Activated CD8-positive, alpha-beta memory T cell treated with anti-CD3 and anti-CD28 coated beads, Interleukin-2, amount 50 U/mL, for 1 hour (primary cell): ENCODE measurements around the gene RPA3.
A peak's percentile ranks its signal among the peaks of the same experiment; 100 is the strongest.
"Not testable (repeated sequence)": the region's sequence is repeated elsewhere in the genome, so short reads cannot be mapped to it uniquely, and the experiment has no call there.

Experiments used
- DNase-seq: peaks from one replicate; pipeline ENCODE4 v3.0.0-alpha.2; 2020; ENCODE audit errors: extremely low read depth

RPA3 gene

GRCh38 chr7:7694542-7694941, 23.9 kb downstream of the RPA3 start:
- no peak for DNase-seq

- no peak for DNase-seq
Measured at GRCh38 chr7:7693881-7694280, 24.5 kb downstream of the RPA3 start.

GRCh38 chr7:7688956-7689355, 29.5 kb downstream of the RPA3 start:
- DNase-seq = no peak

GRCh38 chr7:7688310-7688709, 30.1 kb downstream of the RPA3 start:
- no peak for DNase-seq

DNA sequence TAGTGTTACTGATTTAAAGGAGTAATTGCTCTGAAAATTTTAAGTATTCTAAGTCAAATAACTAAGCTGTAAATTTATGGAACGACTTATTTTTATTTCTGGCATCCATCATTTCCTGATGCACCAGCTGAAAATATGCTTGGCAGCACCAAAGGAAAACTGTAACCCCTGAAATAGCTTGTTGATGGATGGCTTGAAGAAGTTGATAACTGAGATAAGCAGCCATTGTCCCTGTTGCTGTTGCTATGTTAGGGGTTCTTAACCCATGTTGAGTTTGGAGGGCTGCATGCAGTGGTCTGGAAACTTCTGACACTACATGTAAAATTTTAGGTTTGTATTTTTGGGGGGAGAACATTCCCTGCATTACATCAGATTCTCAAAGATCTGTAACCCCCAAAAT, 30.6 kb downstream of the RPA3 start:
- no peak for DNase-seq

GRCh38 chr7:7686811-7687508, 31.4 kb downstream of the RPA3 start:
- DNase-seq = no peak

DNA sequence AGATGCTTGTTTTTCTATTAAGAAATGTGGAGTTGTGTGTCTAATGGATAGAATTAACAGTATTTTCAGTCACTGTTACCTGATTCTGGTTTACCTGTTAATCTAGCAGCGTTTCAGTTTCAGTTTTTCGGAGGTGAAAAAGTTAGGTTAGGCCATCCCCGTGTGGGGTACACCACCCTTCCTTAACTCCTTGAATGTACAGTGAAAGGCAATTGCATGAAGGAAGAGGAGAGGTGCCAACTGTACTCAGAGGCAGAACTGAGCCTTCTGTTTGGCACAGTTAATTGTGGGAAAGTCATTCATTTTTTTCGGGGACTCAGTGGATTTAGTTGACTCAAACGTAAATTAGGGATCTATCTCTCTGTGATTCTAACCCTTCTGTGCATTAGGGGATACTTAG, 35.5 kb downstream of the RPA3 start:
- DNase-seq = no peak

- no peak for DNase-seq
Measured at GRCh38 chr7:7681936-7682329, 36.5 kb downstream of the RPA3 start.

DNA sequence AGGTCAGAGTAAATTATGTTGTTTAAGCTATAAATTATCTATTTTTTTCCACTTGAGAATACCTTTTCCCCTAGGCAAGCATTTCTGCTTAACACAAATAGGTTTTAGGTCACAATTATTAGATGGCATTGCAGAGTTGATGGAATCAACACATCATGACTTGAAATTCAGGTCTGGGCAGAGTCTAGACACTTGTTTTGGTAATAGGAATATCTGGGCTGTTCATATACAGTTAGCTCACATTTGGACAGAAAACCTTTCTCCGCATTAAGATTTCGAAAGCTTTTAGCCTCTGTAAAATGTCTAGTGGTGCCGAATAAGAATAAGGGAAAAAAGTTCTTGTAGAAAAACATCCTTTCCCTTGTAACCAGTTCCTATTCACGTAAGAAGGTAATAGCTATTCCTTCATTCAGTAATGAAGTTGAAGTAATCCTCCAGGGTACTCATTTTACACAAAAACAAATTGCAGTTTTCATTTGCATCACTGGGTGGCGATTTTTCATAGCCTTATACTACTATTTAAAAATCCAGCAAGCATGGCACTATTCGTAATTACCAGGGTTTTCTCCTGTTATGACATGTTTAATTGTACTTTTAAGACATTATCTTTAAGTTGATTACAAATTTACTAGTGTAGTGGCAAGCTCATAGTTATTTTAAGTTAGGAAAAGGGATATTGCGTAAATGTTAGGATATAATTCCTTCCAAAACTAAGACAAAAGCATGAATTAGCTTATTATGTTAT, 37.0 kb downstream of the RPA3 start:
- peak; percentile 5 for DNase-seq

DNA sequence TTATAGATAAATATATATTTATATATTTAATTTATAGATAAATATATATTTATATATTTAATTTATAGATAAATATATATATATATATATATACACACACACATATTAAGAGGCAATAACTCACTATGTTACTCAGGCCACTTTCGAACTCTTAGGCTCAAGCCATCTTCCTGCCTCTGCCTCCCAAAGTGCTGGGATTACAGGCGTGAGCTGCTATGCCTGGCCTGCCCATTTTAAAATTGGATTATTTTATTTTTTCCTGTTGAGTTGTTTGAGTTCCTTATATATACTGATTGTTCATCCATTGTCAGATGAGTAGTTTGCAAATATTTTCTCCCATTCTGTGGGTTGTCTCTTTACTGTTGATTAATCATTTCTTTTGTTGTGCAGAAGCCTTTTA, 38.8 kb downstream of the RPA3 start:
- not testable (repeated sequence) for DNase-seq

GRCh38 chr7:7675686-7676085, 42.7 kb downstream of the RPA3 start:
- no peak for DNase-seq

DNA sequence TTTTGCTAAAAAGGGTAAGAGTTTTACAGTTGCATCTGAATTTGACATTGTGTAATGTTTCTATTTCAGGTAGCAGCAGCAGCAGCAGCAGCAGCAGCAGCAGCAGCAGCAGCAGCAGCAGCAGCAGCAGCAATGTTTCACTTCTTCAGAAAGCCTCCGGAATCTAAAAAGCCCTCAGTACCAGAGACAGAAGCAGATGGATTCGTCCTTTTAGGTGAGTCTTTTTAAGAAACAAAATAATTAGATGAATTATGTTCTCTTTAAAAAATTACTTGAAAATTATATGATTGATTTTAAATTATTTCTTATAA, 45.2 kb downstream of the RPA3 start:
- DNase-seq = no peak

DNA sequence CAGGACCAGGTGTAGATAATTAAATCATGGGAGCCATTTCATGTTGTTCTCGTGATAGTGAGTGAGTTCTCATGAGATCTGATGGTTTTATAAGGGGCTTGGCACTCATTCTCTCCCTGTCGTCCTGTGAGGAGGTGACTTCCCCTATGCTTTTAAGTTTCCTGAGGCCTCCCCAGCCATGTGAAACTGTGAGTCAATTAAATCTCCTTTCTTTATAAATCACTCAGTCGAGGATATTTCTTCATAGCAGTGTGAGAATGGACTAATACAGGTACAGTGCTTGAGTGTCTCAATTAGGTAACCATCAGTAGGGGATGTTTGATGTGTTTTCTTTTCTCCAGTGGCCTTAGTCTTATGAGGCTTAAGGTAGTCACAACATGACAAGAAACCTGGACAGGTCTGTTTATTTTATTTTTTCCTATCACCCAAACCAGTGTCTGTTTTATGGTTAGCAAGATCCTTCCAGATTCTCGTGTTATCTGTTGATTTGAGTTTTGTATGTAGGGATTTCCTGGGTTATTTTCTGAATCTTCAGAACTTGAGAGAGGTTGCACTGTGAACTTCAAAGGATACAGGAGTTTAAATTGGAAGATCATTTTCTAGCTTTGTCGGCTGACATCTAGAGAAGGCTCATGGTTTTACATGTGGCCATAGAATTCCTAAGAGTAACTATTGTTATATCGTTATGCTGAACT, 45.7 kb downstream of the RPA3 start:
- DNase-seq = no peak

- no peak for DNase-seq
Measured at GRCh38 chr7:7671361-7671760, 47.0 kb downstream of the RPA3 start.

DNA sequence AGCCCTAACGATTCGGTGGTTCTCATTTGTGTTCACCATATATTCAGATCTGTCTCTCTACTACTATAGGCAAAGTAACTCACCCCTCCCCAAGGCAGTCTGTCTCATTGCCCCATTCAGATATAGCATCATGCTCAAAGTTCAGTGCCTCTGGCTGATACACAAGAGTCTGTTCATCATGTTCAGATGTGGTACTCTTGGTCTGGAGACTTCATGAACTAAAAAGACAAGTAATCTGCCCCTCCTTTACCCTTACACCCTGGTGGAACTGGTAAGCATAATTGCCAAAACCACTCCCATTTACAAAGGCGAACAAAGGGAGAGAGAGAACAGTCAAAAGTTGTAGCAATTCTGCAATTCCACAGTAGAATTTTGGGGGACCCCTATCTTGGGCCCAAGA, 47.9 kb downstream of the RPA3 start:
- no peak for DNase-seq

GRCh38 chr7:7668706-7669105, 49.7 kb downstream of the RPA3 start:
- DNase-seq = no peak

- DNase-seq = no peak
Measured at GRCh38 chr7:7667187-7667586, 51.2 kb downstream of the RPA3 start.

DNA sequence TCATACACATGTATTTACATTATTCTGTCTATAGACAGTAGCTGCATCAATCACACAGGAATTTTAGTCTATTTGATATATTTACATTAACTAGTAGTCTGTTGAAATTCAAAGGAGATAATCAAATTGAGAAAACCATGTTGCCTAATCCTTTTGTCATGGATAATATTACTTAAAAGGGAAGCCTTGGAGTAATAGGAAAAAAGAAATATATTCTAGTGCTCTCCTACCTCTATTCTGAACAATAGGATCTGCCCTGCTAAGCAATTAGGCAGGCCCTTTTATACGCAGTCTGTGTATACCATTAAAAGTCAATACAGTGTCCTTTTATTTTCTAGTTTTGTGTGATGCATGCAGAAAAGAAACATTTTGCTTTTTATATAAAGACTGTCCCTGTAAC, 53.4 kb downstream of the RPA3 start:
- no peak for DNase-seq

DNA sequence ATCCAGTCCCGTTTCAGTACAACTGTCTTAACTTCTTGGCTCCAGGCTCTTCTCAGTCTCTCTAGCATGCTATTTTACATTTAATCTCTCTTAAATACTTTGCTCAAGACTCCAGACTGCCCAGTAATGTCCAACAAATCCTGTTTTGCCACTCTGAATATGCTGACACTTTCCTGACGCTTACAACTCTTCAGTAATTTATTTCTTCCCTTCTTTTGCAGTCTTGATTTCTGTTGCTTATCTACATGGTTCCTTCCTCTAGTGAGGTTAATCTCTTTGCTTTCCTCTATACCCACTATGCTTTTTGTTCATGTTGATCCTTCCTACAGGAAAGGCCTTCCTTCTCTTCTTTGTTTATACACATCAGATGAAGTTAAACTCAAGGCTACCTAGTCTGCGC, 54.1 kb downstream of the RPA3 start:
- no peak for DNase-seq

- no peak for DNase-seq
Measured at GRCh38 chr7:7662527-7662926, 55.9 kb downstream of the RPA3 start.

- not testable (repeated sequence) for DNase-seq
Measured at GRCh38 chr7:7656459-7656858, 61.9 kb downstream of the RPA3 start.

- DNase-seq = no peak
Measured at GRCh38 chr7:7654964-7655715, 63.3 kb downstream of the RPA3 start.
